Neural progenitor cell (in vitro differentiated cells): ENCODE measurements around the gene ZNF274.

ENCODE experiments used
- CTCF ChIP-seq: fragments of 200-600 bp; sonication (generic); IDR thresholded peaks from 2 replicates; pipeline ENCODE4 v1.5.1; 2017; ENCODE audit warnings: antibody characterized with exemption, mild to moderate bottlenecking
- EZH2 ChIP-seq: fragments of 200-600 bp; sonication (generic); IDR thresholded peaks from 2 replicates; pipeline ENCODE4 v1.6.1; 2017; ENCODE audit warnings: antibody characterized with exemption, mild to moderate bottlenecking, moderate library complexity
- EZH2phosphoT487 ChIP-seq: fragments of 200-600 bp; sonication (generic); IDR thresholded peaks from 2 replicates; pipeline ENCODE4 v1.6.1; 2017; ENCODE audit warnings: antibody characterized with exemption

DNA sequence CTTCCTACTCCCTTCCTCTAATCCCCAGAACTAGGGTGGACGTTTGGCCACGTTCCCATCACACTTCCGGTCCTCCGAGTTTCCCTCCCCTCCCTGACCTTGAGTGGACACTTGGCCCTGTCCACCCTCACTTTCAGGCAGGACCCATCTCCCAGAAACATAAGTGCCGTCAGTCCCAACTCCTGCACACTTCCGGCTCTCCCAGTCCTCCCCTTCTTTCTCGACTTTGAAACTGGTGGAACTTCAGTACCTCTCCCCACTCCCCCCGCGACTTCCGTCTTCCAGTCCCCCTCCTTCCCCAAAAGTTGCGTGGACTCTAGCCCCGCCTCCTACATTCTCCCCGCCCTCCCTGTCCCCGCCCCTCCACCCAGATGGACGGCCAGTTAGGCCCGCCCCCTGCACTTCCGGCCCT lies 278 bp upstream of the ZNF274 start:
- TF ChIP-seq CTCF = no peak
- TF ChIP-seq EZH2 = no peak
- TF ChIP-seq EZH2phosphoT487 = no peak
